Kidney epithelial cell (primary cell): Measurements from ENCODE around the gene TAF5L. TPM values are rescaled to one million over a fixed set of nuclear protein-coding genes. Genes with fewer than 3 reads are reported as not detected.

ENCODE experiments used
- DNase-seq: peaks from one replicate; pipeline ENCODE4 v3.0.0-alpha.2; 2010; ENCODE audit warnings: low read depth
- H3K27me3 ChIP-seq: 2 replicates; pipeline ENCODE4 v1.6.0; 2011; ENCODE audit warnings: low read length; ENCODE audit not compliant: control insufficient read depth, insufficient read depth
- H3K36me3 ChIP-seq: 2 replicates; pipeline ENCODE4 v1.5.1; 2011; ENCODE audit warnings: low read length; ENCODE audit not compliant: control insufficient read depth, insufficient read depth
- H3K4me3 ChIP-seq: 2 replicates; pipeline ENCODE4 v1.5.1; 2011; ENCODE audit warnings: low read depth, mild to moderate bottlenecking, control low read depth, low read length
- CTCF ChIP-seq: IDR thresholded peaks from 2 replicates; pipeline ENCODE4 v1.5.1; 2011; ENCODE audit warnings: mild to moderate bottlenecking, moderate library complexity, low read length, control low read depth, inconsistent platforms; ENCODE audit not compliant: insufficient read depth, poor library complexity, severe bottlenecking
- total RNA-seq: library from RNA; depleted of rRNA; stranded (reverse); fragments of >200 nt; gene quantifications from 2 replicates; pipeline ENCODE4 v1.2.3, GENCODE V29; 2015

The TAF5L gene
- total RNA-seq, 1 donor from 2014 or later, result 14.5 TPM

- DNase-seq, result no peak
- Histone ChIP-seq H3K36me3 (no peaks in the 10 kb centered on the region), H3K27me3 (no peaks in the 10 kb centered on the region), H3K4me3 (no peak overlapping the region)
- TF ChIP-seq CTCF, result no peak
Observed at GRCh38 chr1:229552732-229553131, 73.2 kb downstream of the TAF5L start.

GRCh38 chr1:229550812-229551567, 74.9 kb downstream of the TAF5L start:
- TF ChIP-seq CTCF, result no peak
- Histone ChIP-seq H3K27me3 (no peaks in the 10 kb centered on the region), H3K36me3 (no peaks in the 10 kb centered on the region), H3K4me3 (no peak overlapping the region)
- no peak for DNase-seq

- no peak for DNase-seq
- no peak for TF ChIP-seq CTCF
- no peak overlapping the region for H3K4me3 ChIP-seq
- H3K36me3 ChIP-seq, result no peaks in the 10 kb centered on the region
- H3K27me3 ChIP-seq, result no peaks in the 10 kb centered on the region
Observed at GRCh38 chr1:229547542-229547941, 78.4 kb downstream of the TAF5L start.

- peaks cover 1% of the 10 kb centered on the region for H3K36me3 ChIP-seq
- TF ChIP-seq CTCF, result no peak
Observed at GRCh38 chr1:229544587-229544986, 81.3 kb downstream of the TAF5L start.

More at GRCh38 chr1:229544587-229544986, 81.3 kb downstream of the TAF5L start:
- Histone ChIP-seq H3K27me3 (no peaks in the 10 kb centered on the region), H3K4me3 (no peak overlapping the region)
- DNase-seq, result no peak

Other genes starting within 250 kb of the TAF5L start
- gene ACTA1, start 192.0 kb downstream of the TAF5L start, total RNA-seq, result 1.0 and 2.1 TPM in 2 replicates
- gene NUP133, start 117.8 kb downstream of the TAF5L start, total RNA-seq, result 28.6 and 52.5 TPM in 2 replicates
- gene ABCB10, start 67.4 kb downstream of the TAF5L start, total RNA-seq, result 11.9 and 13.0 TPM in 2 replicates
- gene URB2, start 125 bp upstream of the TAF5L start, total RNA-seq, result 12.7 and 13.5 TPM in 2 replicates